Measurements from ENCODE around the gene CACNA2D4. TPM values are rescaled to one million over a fixed set of nuclear protein-coding genes. Genes with fewer than 3 reads are reported as not detected.
A peak's percentile ranks its signal among the peaks of the same experiment; 100 is the strongest.

Gene CACNA2D4
- total RNA-seq, 1 donor: 0.72 TPM

DNA sequence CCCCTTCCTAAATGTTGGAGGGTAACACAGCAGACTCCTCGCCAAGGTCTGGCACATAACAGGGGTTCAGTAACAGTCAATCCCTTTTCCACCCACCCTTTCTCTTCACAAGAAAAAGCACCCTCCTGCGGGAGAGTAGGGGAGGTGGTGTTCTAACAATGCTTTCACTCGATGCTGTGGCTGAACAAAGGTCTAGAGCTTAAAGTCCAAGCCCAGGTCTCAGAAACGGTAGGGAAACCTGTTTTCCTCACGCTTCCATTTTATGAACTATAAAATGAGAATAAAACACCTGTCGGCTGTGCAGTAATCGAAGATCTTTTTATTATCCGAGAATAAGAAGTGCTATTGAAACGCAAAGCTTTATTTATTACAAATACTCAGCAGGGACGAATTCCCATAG is 20.9 kb upstream of the CACNA2D4 start:
- no peak overlapping the region for H3K4me3 ChIP-seq (ENCODE audit: insufficient read depth, low read length)
- TF ChIP-seq CTCF (IDR thresholded peaks at IDR 0.05; ENCODE audit: extremely low read depth, low read depth, low read length): no peak
- H3K27ac ChIP-seq (ENCODE audit: low read depth, low read length): no peak overlapping the region
- peaks cover 12% of the 10 kb centered on the region for H3K36me3 ChIP-seq (ENCODE audit: insufficient read depth, low read length)
- no peaks in the 10 kb centered on the region for H3K79me2 ChIP-seq (ENCODE audit: insufficient read depth, low read length)
- no peak overlapping the region for H3K4me2 ChIP-seq (ENCODE audit: insufficient read depth, low read length)
- H3K9me3 ChIP-seq (ENCODE audit: low read depth, low read length): no peaks in the 10 kb centered on the region
- H4K20me1 ChIP-seq (ENCODE audit: insufficient read depth, low read length): peaks cover 2% of the 10 kb centered on the region
- H2AFZ ChIP-seq (ENCODE audit: low read length): no peak overlapping the region
- H3K4me1 ChIP-seq (ENCODE audit: insufficient read depth, low read length): peaks cover 20% of the 10 kb centered on the region
- peaks cover 8% of the 10 kb centered on the region for H3K27me3 ChIP-seq (ENCODE audit: insufficient read depth, low read length)
- peak; percentile 49 for DNase-seq (ENCODE audit: insufficient read length, low spot score, missing footprints)

GRCh38 chr12:1937481-1938224 is 19.2 kb upstream of the CACNA2D4 start:
- peak; percentile 32 for DNase-seq (ENCODE audit: insufficient read length, low spot score, missing footprints)
- peaks cover 8% of the 10 kb centered on the region for H3K27me3 ChIP-seq (ENCODE audit: insufficient read depth, low read length)
- H3K4me1 ChIP-seq (ENCODE audit: insufficient read depth, low read length): peaks cover 30% of the 10 kb centered on the region
- peaks cover 2% of the 10 kb centered on the region for H4K20me1 ChIP-seq (ENCODE audit: insufficient read depth, low read length)
- no peak overlapping the region for H2AFZ ChIP-seq (ENCODE audit: low read length)
- H3K79me2 ChIP-seq (ENCODE audit: insufficient read depth, low read length): no peaks in the 10 kb centered on the region
- no peaks in the 10 kb centered on the region for H3K9me3 ChIP-seq (ENCODE audit: low read depth, low read length)
- no peak for TF ChIP-seq CTCF (IDR thresholded peaks at IDR 0.05; ENCODE audit: extremely low read depth, low read depth, low read length)
- no peak overlapping the region for H3K4me2 ChIP-seq (ENCODE audit: insufficient read depth, low read length)
- peaks cover 12% of the 10 kb centered on the region for H3K36me3 ChIP-seq (ENCODE audit: insufficient read depth, low read length)
- no peak overlapping the region for H3K4me3 ChIP-seq (ENCODE audit: insufficient read depth, low read length)
- H3K27ac ChIP-seq (ENCODE audit: low read depth, low read length): no peak overlapping the region

GRCh38 chr12:1936406-1937320 is 18.2 kb upstream of the CACNA2D4 start:
- peaks cover 2% of the 10 kb centered on the region for H4K20me1 ChIP-seq (ENCODE audit: insufficient read depth, low read length)
- no peaks in the 10 kb centered on the region for H3K79me2 ChIP-seq (ENCODE audit: insufficient read depth, low read length)
- no peak overlapping the region for H2AFZ ChIP-seq (ENCODE audit: low read length)
- H3K27ac ChIP-seq (ENCODE audit: low read depth, low read length): no peak overlapping the region
- DNase-seq (ENCODE audit: insufficient read length, low spot score, missing footprints): peak; percentile 98
- H3K36me3 ChIP-seq (ENCODE audit: insufficient read depth, low read length): peaks cover 12% of the 10 kb centered on the region
- H3K4me3 ChIP-seq (ENCODE audit: insufficient read depth, low read length): peak overlapping the region; percentile 41
- H3K4me2 ChIP-seq (ENCODE audit: insufficient read depth, low read length): peak overlapping the region; percentile 72
- no peak for TF ChIP-seq CTCF (IDR thresholded peaks at IDR 0.05; ENCODE audit: extremely low read depth, low read depth, low read length)
- H3K27me3 ChIP-seq (ENCODE audit: insufficient read depth, low read length): peaks cover 8% of the 10 kb centered on the region
- H3K9me3 ChIP-seq (ENCODE audit: low read depth, low read length): no peaks in the 10 kb centered on the region
- H3K4me1 ChIP-seq (ENCODE audit: insufficient read depth, low read length): peaks cover 33% of the 10 kb centered on the region
